ENCODE results near the gene CCDC63.
"Not testable (repeated sequence)": the region's sequence is repeated elsewhere in the genome, so short reads cannot be mapped to it uniquely, and the experiment has no call there.

CCDC63 gene

DNA sequence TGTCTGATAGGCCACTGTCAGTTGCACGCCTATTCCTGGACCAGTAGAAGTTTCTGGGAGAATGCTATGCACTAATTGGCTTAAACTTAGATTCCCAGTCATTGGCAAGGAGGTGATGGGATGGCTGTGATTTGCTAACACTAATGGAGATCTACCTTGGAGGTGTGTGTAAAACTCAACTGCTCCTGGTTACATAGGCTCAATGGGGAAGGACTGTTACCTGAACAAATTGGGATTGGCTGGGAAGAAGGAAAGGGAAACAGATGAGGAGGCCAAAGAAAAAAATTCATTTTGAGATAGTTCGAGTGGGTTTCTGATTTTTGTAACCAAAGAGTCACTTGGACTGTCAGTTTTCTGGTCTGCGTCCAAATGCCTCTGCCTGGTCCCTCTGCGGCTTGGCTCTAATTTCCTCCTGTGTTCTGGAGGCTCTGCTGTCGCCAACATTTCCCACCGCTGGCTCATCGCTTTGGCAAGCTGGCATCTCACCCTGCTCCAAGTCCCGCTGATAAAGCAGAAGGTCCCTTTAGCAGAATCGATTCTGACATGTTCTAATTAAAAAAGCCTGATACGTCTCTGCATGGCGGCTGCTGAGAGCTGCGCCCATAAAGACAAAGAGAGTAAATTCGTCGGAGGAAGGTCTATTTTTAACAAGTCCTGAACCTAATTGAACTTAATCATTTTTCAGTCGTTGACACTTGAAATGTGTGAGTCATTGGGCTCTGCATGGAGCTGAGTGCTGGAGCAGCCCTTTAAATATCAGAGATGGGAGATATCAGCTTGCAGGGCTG lies 2.0 kb upstream of the CCDC63 start:
- DNase-seq (ENCODE audit: low spot score), result no peak

DNA sequence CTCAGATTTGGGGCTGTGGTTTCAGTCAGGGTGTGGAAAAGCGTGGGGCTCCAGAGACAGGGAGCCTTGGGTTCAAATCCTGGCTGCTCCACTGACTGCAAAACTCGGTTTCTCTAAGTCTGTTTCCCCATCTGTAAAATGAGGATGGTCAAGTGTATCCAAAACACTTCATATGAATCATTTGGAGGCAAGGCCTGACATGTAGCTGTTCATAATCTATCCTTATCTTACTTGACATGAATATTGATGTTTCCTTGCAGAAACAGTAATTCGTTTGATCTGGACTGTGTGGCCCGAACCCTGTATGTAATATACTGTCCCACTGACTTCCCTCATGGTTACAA lies 1.5 kb upstream of the CCDC63 start:
- no peak for DNase-seq (ENCODE audit: low spot score)

DNA sequence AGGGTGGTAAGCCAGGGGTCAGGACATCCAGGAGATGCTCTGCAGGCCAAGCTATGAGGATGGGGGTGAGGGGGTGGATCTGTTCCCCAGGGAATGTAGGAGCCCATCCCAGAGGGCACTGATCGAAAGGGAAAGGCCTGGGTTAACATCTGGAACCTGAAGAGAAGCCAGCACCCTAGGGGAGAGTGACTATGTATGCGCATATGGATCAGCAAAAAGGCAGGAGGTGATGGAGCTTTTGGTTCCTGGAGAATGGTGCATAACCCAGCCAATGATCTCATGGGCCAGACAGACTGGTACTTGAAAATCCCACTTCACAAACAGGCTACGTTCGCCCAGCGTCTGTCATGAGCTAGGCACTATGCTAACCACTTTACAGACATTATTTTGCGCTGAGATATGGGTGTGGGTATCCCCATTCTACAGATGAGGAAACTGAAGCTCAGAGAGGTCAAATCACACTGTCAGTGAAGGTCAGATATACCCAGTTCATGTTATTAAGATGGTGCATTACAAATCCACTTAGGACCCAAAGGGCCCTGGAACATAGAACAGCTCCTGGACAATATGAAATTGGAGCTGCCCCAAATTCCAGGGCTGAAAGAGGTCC lies 1.6 kb downstream of the CCDC63 start:
- no peak for DNase-seq (ENCODE audit: low spot score)

DNA sequence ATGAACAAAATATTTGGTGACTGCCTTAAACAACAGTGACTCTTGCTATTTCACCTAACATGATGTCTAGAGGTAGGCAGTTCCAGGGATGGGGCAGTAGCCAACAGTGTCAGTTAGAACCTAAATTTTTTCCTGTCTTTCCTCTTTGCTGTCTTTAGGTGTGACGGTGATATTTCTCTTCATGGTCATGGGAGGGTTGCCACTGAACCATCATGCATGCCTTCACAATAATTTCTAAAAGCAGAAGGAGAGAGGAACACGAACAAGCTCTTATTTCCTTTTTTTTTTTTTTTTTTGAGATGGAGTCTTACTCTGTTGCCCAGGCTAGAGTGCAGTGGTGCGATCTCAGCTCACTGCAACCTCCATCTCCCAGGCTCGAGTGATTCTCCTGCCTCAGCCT lies 2.4 kb downstream of the CCDC63 start:
- DNase-seq (ENCODE audit: low spot score), result no peak

DNA sequence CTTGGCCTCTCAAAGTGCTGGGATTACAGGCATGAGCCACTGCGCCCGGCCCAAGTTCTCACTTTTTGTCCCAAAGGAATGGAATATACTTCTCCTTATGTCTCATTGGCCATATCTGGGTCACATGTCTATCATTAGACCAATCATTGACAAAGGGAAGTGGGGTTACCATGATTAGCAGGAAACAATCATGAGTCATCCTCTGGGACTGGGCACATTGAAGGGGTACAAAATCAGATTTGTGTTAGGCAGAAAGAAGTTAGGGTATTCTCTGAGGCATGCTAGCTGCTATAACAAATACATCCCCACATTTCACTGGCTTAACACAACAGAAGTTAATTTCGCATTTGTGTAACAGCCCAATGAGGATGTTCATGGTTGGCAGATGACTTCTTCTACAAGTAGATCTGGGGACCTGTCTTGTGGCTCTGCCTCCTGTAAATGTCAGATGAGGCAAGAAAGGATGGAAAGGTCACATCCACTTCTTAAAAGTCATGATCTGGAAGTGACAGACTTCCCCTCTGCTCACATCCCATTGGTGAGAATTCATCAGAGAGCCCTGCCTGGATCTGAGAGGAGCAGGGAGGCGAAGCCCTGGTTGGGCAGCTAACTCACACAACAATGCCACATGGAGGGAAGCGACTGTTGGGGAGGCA lies 3.1 kb downstream of the CCDC63 start:
- no peak for DNase-seq (ENCODE audit: low spot score)

DNA sequence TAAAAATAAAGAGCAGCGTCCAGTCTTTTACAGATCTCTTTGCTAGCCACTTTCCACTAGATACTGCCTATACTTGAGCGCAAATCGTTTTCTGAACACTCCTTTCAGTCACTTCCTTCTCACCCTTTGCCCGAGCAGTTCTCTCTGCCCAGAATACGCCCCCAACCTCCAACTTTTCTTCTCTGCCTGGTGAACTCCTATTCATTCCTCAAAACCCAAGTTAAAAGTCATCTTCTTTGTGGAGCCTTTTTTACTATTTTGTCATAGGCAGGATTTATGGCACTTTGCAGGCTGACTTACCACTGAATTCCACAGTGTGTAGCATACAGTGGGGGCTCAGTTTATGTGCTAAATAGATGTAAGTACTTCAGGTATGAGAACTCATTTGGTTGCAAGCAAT lies 4.0 kb downstream of the CCDC63 start:
- no peak for DNase-seq (ENCODE audit: low spot score)

DNA sequence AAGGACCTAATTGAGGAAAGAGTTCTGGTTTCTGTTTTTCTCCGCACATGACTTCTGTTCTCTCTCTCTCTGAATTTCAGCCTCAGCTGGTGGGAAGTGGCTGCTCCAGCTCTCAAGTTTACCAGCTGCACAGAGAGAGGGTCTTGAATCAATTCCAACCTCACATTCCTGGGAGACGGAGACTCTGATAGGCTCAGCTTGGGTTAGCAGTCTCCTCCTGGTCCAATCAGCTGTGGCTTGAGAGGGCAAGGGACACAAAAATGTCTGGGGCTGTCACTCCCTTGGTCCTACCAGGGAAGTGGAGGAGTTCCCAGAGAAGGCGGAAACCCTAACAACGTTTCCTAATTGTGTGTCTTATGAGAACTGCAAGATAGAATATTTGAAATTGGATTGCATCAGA lies 7.0 kb downstream of the CCDC63 start:
- no peak for DNase-seq (ENCODE audit: low spot score)

DNA sequence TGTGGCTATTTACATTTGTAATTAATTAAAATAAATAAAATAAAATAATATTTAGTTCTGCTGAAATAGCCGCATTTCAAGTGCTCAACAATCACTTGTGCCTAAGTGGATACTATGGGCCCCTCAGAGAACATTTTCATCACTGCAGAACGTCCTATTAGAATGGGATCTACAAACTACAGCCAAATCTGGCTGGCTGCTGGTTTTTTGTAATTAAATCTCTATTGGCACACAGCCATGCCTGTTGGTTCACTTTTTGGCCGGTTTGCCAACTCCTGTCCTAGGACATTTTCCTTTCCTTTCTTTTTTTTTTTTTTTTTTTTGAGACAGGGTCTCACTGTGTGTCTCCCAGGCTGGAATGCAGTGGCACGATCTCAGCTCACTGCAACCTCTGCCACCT lies 9.8 kb downstream of the CCDC63 start:
- DNase-seq (ENCODE audit: low spot score), result no peak

DNA sequence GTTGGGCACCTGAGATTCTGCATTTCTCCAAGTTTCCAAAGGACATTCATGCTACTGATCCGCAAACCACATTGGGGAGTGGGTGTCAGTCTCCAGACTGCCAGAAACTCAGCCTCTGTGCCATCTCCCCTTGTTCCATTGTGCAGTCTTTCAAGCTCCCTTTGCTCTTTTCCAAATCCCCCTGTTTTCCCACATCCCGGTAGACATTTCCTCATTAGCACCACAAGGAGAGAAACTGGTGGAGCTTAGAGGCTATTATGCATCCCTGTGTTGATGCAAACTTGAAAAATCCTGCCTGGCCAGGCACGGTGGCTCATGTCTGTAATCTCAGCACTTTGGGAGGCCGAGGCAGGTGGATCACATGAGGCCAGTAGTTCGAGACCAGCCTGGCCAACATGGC lies 10.7 kb downstream of the CCDC63 start:
- no peak for DNase-seq (ENCODE audit: low spot score)

DNA sequence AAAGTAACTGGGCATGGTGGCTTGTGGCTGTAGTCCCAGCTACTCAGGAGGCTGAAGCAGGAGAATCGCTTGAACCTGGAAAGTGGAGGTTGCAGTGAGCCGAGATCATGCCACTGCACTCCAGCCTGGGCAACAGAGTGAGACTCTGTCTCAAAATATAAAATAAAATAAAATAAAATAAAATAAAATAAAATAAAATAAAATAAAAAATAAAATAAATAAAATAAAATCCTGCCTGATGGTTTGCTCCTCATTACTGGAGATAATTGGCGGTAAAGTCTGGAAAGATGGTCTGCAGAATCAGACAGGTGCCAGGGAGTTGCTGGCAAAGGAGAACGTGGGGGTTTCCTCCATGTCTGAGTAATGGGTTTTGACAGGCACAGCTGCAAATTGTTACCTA lies 11.2 kb downstream of the CCDC63 start:
- DNase-seq (ENCODE audit: low spot score), result not testable (repeated sequence)

DNA sequence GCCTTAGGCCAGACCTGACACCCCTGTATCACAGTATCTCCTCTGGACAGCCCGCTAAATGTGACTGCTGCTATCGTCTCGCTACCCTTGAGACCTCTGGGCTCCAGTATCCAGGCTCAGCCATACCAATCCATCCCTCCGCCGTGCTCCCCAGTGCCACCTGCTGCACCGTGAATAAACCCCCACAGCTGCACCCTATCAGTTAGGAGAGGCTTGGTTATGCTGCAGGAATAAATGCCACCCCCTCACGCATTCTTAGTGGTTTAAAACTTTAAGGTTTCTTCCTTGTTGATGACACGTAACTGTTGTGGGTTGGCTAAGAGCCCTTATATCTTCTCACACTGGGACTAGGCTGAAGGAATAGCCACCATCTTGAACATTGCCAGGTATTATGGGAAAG lies 12.1 kb downstream of the CCDC63 start:
- DNase-seq (ENCODE audit: low spot score), result no peak

DNA sequence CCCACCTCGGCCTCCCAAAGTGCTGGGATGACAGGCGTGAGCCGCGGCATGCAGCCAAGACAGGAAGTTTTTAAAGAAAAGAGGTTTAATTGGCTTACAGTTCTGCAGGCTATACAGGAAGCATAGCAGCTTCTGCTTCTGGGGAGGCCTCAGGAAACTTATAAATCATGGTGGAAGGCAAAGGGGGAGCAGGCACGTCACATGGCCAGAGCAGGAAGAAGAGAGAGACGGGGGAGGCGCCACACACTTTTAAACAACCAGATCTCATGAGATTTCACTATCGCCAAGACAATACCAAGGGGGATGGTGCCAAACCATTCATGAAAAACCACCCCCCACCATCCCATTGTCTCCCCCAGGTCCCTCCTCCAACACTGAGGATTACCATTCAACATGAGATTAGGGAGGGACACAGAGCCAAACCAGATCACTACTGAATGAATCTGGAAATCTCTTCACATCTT lies 14.1 kb downstream of the CCDC63 start:
- no peak for DNase-seq (ENCODE audit: low spot score)

DNA sequence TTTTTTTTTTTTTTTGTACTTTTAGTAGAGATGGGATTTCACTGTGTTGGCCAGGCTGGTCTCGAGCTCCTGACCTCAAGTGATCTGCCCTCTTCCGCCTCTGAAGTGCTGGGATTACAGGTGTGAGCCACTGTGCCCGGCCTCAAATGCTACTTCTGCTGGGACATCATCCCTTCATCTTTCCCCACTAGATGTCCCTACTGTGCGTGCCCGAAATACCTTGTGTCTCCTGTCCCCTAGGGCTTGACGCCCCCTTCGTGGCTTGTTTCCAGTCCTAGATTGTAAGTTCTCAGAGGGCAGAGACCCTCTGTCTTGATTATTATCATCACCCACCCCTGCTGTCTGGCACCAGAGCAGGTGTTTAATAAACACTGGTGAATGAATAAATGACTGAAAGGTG lies 14.9 kb downstream of the CCDC63 start:
- DNase-seq (ENCODE audit: low spot score), result no peak

DNA sequence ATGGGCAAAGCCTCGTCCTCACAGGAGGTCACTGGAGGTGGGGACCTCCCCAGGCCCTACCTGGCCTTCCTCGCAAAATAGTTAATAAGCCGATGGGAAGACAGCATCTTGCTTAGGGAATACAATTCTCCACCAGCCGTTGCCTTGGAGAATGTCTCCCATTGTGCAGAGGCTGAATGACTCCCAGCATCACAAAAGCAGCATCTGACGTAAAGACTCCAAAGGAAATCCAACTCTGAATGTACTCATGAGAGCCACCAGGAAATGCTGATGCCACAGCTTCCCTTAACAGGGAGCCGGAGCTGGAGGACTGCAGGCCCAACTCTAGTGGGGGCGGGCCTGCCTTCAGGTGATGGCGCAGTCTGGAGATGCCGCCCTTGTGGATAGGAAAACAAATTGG lies 15.5 kb downstream of the CCDC63 start:
- no peak for DNase-seq (ENCODE audit: low spot score)

DNA sequence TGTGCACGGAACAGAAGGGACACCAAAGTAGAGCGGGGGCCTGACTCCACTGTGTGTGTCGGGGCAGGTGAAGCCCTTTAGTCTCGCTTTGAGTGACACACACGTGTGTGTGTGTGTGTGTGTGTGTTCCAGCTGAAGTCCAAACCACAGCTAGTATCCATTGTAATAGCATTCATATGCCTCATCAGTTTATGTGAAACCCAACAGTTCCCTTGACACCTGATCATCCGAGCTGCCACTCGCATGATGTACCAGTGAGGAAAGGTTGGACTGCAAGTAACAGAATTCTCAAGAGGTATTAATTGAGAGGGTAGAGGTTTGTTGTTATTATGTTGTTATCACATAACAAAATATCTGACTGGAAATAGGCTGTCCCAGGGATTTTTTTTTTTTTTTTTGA lies 16.4 kb downstream of the CCDC63 start:
- no peak for DNase-seq (ENCODE audit: low spot score)

DNA sequence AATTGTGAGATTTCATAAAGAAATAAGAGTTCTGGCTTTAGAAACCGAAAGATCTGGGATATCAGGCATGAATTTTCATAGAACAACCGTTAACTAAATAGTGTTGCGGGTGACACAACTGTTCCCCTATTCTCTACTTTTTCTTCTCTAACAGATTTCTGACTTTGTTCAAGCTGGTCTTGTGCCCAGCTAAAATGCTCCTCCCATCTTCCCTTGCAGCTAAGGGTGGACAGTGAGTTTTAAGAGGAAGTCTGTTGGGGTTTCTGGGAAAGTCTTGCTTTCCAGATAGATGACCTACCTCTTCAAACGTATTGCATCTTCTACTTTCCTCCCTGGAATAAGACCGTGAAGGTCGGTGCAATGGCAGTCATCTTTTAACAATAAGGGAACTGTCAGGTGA lies 18.7 kb downstream of the CCDC63 start:
- no peak for DNase-seq (ENCODE audit: low spot score)

DNA sequence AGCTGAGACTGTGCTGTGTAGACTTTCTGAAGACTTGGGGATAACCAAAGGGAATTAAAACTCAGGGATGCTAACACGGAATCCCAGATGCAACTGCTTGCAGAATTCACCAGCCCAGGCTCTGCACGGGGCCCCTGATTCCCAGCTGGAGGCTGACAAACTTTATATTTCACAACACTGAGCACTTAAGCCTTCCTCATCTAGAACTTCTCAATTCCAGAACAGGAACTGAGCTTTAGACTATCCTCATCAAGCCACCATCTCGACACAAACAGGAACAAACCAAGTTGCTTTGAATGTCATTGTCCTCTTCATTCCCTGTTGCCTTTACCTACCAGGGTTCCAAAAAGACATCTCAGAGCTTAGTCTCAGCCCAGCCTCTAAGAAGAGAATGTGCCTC lies 22.2 kb downstream of the CCDC63 start:
- DNase-seq (ENCODE audit: low spot score), result no peak

DNA sequence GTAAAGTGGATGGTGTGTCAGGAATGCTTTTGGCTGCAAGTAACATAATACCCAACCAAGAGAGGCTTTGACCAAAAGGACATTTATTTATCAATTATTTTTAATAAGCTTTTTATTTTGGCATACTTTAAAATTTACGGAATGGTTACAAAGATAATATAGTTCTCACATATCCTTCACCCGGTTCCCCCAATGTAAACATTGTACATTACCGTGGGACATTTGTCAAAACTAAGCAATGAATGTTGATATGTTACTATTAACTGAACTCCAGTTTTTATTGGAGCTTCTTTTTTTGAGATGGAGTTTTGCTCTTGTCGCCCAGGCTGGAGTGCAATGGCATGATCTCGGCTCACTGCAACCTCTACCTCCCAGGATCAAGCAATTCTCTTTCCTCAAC lies 23.0 kb downstream of the CCDC63 start:
- DNase-seq (ENCODE audit: low spot score), result no peak

DNA sequence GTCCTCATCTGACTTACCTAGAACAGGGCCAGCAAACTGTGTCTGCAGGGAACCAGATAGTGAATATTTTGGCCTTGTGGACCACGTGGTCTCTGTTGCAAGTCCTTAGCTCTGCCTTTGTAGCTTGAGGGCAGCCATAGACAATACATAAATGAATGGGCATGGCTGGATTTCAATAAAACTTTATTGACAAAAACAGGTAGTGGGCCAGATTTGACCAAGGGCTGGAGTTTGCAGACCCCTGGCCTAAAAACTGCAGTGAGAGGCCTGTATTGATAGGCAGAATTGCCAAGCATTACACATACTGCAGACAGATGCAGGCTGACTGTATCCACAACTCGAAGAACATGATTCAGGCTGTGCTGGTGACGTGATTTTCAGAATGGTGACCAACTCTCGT lies 25.3 kb downstream of the CCDC63 start:
- no peak for DNase-seq (ENCODE audit: low spot score)

DNA sequence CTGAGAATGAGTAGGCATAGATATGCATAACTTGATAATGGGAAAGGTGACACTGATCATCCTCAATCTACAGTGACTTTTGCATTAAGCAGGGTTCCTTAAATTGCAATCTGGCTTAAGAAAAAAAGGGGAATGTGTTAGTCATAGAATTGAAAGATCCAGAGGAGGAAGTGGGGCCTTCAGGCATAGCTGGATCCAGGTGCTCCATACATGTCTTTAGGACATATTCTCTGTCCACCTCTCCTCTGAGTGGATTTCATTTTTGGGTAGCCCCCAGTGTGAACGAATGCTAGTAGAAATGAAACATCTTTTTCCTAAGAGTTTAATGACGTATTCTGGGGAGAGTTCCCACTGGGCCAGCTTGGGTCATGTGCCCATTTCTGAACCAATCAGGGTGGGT lies 27.6 kb downstream of the CCDC63 start:
- no peak for DNase-seq (ENCODE audit: low spot score)

DNA sequence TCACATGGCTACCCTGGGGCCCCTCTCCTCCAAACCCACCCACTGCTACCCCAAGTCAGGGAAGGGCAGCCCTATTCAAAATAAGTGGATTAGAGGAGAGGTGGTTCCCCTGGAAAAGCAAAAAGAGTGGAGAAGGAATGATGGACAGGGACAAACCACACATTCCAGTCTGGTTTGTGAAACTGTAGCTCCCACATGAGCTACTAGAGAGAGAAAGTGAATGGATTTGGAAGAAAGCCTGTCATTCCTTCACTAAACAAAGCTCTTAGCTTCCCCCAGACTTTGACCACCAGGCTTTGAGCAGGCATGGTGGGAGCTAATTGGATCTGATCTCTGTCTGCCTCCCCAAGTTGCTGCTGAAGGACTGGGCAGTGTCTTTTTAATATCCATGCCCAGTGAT lies 28.0 kb downstream of the CCDC63 start:
- DNase-seq (ENCODE audit: low spot score), result no peak

DNA sequence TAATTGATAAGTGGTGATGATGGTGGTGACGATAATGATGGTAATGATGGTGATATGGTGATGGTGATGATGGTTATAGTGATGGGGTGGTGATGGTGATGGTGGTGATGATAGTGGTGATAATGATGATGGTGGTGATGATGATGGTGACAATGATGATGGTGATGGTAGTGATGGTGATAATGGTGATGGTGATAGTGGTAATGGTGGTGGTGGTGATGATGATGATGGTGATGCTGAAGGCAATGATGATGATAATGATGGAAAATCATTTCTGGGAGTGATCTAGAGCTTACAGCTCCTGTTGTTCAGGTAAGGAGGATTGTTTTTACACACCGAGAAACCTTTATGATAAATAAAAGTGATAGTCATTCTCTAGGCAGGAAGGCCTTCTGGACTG lies 33.9 kb downstream of the CCDC63 start:
- DNase-seq (ENCODE audit: low spot score), result no peak

DNA sequence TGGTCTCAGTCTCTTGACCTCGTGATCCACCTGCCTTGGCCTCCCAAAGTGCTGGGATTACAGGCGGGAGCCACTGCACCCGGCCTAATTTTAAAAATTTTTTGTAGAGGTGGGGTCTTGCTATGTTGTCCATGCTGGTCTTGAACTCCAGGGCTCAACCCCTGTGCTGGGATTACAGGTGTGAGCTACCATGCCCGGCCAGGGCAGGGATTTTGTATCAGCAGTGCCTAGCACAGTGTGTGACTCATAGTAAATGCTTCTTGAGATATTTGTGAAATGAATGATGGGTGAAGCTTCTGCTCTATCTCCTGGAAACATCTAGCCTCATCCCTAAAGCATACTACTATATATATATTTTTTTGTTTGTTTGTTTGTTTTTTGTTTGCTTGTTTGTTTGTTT lies 36.5 kb downstream of the CCDC63 start:
- no peak for DNase-seq (ENCODE audit: low spot score)
